ENCODE data around the gene GUCA1A. TPM values are rescaled to one million over a fixed set of nuclear protein-coding genes. Genes with fewer than 3 reads are reported as not detected.
"Not testable (repeated sequence)": the region's sequence is repeated elsewhere in the genome, so short reads cannot be mapped to it uniquely, and the experiment has no call there.

The GUCA1A gene
- polyA plus RNA-seq, 1 donor (not counting 4 experiments of a cell fraction or from before 2014, with no cell fraction given) = not detected

- Histone ChIP-seq H4K20me1 (ENCODE audit: control insufficient read depth, extremely low read depth, insufficient read depth, low read length) (no peaks in the 10 kb centered on the region), H3K36me3 (ENCODE audit: control insufficient read depth in 2 of 2, extremely low read depth in 1 of 2, insufficient read depth in 2 of 2, low read length in 2 of 2) (peaks cover 2 to 7% of the 10 kb centered on the region in 2 experiments), H3K27me3 (ENCODE audit: control insufficient read depth, extremely low read depth, insufficient read depth, low read length) (no peaks in the 10 kb centered on the region), H3K4me2 (ENCODE audit: control insufficient read depth, extremely low read depth, insufficient read depth, low read depth, low read length) (no peak overlapping the region), H3K9ac (ENCODE audit: control insufficient read depth, extremely low read depth, insufficient read depth, low read length) (no peak overlapping the region), H3K9me1 (ENCODE audit: control insufficient read depth, extremely low read depth, insufficient read depth, low read length) (no peaks in the 10 kb centered on the region), H3K4me1 (ENCODE audit: control insufficient read depth, extremely low read depth, insufficient read depth, low read length) (peaks cover 12% of the 10 kb centered on the region), H3K27ac (ENCODE audit: control insufficient read depth, insufficient read depth, low read length) (no peak overlapping the region), H3K4me3 (ENCODE audit: control insufficient read depth in 2 of 3, extremely low read depth in 1 of 3, insufficient read depth in 2 of 3, low read depth in 1 of 3, low read length in 3 of 3) (no peak overlapping the region), H2AFZ (ENCODE audit: control insufficient read depth, low read length) (no peak overlapping the region), H3K79me2 (ENCODE audit: control insufficient read depth, insufficient read depth, low read length) (no peaks in the 10 kb centered on the region), H3K9me3 (ENCODE audit: control insufficient read depth, low read depth, low read length) (no peaks in the 10 kb centered on the region)
- TF ChIP-seq, protein P1, sequence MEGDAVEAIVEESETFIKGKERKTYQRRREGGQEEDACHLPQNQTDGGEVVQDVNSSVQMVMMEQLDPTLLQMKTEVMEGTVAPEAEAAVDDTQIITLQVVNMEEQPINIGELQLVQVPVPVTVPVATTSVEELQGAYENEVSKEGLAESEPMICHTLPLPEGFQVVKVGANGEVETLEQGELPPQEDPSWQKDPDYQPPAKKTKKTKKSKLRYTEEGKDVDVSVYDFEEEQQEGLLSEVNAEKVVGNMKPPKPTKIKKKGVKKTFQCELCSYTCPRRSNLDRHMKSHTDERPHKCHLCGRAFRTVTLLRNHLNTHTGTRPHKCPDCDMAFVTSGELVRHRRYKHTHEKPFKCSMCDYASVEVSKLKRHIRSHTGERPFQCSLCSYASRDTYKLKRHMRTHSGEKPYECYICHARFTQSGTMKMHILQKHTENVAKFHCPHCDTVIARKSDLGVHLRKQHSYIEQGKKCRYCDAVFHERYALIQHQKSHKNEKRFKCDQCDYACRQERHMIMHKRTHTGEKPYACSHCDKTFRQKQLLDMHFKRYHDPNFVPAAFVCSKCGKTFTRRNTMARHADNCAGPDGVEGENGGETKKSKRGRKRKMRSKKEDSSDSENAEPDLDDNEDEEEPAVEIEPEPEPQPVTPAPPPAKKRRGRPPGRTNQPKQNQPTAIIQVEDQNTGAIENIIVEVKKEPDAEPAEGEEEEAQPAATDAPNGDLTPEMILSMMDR (optimal IDR thresholded peaks at IDR 0.05 in 1 of 3, IDR thresholded peaks at IDR 0.05 in 1 of 3, conservative IDR thresholded peaks at IDR 0.05 in 1 of 3; ENCODE audit: extremely low read depth in 1 of 3, insufficient read depth in 2 of 3, low read length in 3 of 3) = no peak
- no peak for TF ChIP-seq EZH2 (IDR thresholded peaks at IDR 0.05; ENCODE audit: low read length)
- dilution Hi-C loops (cut with MboI; ENCODE audit: extremely low pct_ligation_motif_present, low sequenced_read_pairs) = no loop called here
- FAIRE-seq (no peak), DNase-seq (ENCODE audit: low read depth, low spot score) (no peak)
These were observed 30.0 kb downstream of the GUCA1A start for GRCh38 chr6:42203183-42203582.

DNA sequence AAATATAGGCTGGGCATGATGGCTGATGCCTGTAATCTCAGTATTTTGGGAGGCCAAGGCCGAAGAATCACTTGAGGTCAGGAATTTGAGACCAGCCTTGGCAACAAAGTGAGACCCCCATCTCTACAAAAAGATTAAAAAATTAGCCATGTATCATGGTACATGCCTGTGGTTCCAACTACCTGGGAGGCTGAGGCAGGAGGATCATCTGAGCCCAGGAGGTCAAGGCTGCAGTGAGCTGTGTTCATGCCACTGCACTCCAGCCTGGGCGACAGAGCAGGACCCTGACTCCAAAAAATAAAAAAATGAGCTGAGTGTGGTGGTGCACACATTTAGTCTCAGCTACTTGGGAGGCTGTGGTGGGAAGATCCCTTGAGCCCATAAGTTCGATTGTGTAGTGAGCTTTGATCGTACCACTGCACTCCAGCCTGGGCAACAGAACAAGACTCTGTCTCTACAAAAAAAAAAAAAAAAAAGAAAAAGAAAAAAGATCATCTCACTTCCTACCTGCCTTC lies 31.7 kb downstream of the GUCA1A start:
- DNase-seq (ENCODE audit: low read depth, low spot score) (no peak), FAIRE-seq (no peak)
- Histone ChIP-seq H3K79me2 (ENCODE audit: control insufficient read depth, insufficient read depth, low read length) (no peaks in the 10 kb centered on the region), H3K4me2 (ENCODE audit: control insufficient read depth, extremely low read depth, insufficient read depth, low read depth, low read length) (no peak overlapping the region), H4K20me1 (ENCODE audit: control insufficient read depth, extremely low read depth, insufficient read depth, low read length) (no peaks in the 10 kb centered on the region), H3K9ac (ENCODE audit: control insufficient read depth, extremely low read depth, insufficient read depth, low read length) (no peak overlapping the region), H3K27ac (ENCODE audit: control insufficient read depth, insufficient read depth, low read length) (no peak overlapping the region), H3K9me3 (ENCODE audit: control insufficient read depth, low read depth, low read length) (no peaks in the 10 kb centered on the region), H3K9me1 (ENCODE audit: control insufficient read depth, extremely low read depth, insufficient read depth, low read length) (no peaks in the 10 kb centered on the region), H2AFZ (ENCODE audit: control insufficient read depth, low read length) (no peak overlapping the region), H3K4me1 (ENCODE audit: control insufficient read depth, extremely low read depth, insufficient read depth, low read length) (peaks cover 8% of the 10 kb centered on the region), H3K27me3 (ENCODE audit: control insufficient read depth, extremely low read depth, insufficient read depth, low read length) (no peaks in the 10 kb centered on the region), H3K36me3 (ENCODE audit: control insufficient read depth in 2 of 2, extremely low read depth in 1 of 2, insufficient read depth in 2 of 2, low read length in 2 of 2) (peaks cover 9 to 14% of the 10 kb centered on the region in 2 experiments), H3K4me3 (ENCODE audit: control insufficient read depth in 2 of 3, extremely low read depth in 1 of 3, insufficient read depth in 2 of 3, low read depth in 1 of 3, low read length in 3 of 3) (no peak overlapping the region)
- TF ChIP-seq, protein P1 (optimal IDR thresholded peaks at IDR 0.05 in 1 of 3, IDR thresholded peaks at IDR 0.05 in 1 of 3, conservative IDR thresholded peaks at IDR 0.05 in 1 of 3; ENCODE audit: extremely low read depth in 1 of 3, insufficient read depth in 2 of 3, low read length in 3 of 3) = no peak
- TF ChIP-seq EZH2 (IDR thresholded peaks at IDR 0.05; ENCODE audit: low read length) = no peak
- dilution Hi-C loops (cut with MboI; ENCODE audit: extremely low pct_ligation_motif_present, low sequenced_read_pairs) = no loop called here

DNA sequence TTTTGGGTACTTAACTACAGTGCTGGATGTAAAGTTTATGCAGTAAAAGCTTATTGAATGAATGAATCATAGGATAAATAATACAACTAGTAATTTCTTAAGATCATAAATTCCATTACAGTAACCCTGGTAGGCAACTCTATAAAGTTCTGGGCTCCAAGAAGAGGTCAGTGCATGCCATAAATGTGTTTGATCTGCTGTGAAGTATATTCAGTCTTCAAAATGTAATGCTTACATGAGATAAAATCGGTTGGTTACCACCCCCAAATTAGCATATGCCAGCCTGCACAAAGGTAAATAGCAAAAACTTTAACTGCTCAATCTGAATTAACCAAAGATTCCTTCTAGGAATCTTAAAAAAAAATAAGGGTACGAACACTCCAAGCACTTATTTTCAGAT lies 34.4 kb downstream of the GUCA1A start:
- H4K20me1 ChIP-seq (ENCODE audit: control insufficient read depth, extremely low read depth, insufficient read depth, low read length); H3K9me1 ChIP-seq (ENCODE audit: control insufficient read depth, extremely low read depth, insufficient read depth, low read length); H3K27ac ChIP-seq (ENCODE audit: control insufficient read depth, insufficient read depth, low read length); H3K4me2 ChIP-seq (ENCODE audit: control insufficient read depth, extremely low read depth, insufficient read depth, low read depth, low read length); H3K4me1 ChIP-seq (ENCODE audit: control insufficient read depth, extremely low read depth, insufficient read depth, low read length); H3K79me2 ChIP-seq (ENCODE audit: control insufficient read depth, insufficient read depth, low read length); H3K4me3 ChIP-seq (ENCODE audit: control insufficient read depth in 2 of 3, extremely low read depth in 1 of 3, insufficient read depth in 2 of 3, low read depth in 1 of 3, low read length in 3 of 3); H2AFZ ChIP-seq (ENCODE audit: control insufficient read depth, low read length); H3K9me3 ChIP-seq (ENCODE audit: control insufficient read depth, low read depth, low read length); DNase-seq (ENCODE audit: low read depth, low spot score); H3K27me3 ChIP-seq (ENCODE audit: control insufficient read depth, extremely low read depth, insufficient read depth, low read length); dilution Hi-C loops (cut with MboI; ENCODE audit: extremely low pct_ligation_motif_present, low sequenced_read_pairs); H3K9ac ChIP-seq (ENCODE audit: control insufficient read depth, extremely low read depth, insufficient read depth, low read length); FAIRE-seq: not testable (repeated sequence)
- peaks cover 17 to 29% of the 10 kb centered on the region in 2 experiments for H3K36me3 ChIP-seq (ENCODE audit: control insufficient read depth in 2 of 2, extremely low read depth in 1 of 2, insufficient read depth in 2 of 2, low read length in 2 of 2)

Data from keratinocyte (primary cell).